H1 (cell line): ENCODE measurements around the gene CFB. TPM values are rescaled to one million over a fixed set of nuclear protein-coding genes. Genes with fewer than 3 reads are reported as not detected.

Experiments
- EP300 ChIP-seq, 2 experiments: IDR thresholded peaks; 1 replicate in 1 of 2; 2 replicates in 1 of 2; pipeline ENCODE4 v1.6.1; 2011 to 2012; ENCODE audit warnings: low read depth in 2 of 2, low read length in 2 of 2, mild to moderate bottlenecking in 2 of 2, borderline replicate concordance in 1 of 2, inconsistent platforms in 1 of 2, moderate library complexity in 1 of 2
- POLR2AphosphoS5 ChIP-seq: IDR thresholded peaks from 2 replicates; pipeline ENCODE4 v1.6.1; 2011; ENCODE audit warnings: low read depth, low read length
- polyA plus RNA-seq, 7 experiments: library from polyadenylated mRNA; depleted of rRNA in 3 of 7; stranded (reverse) in 5 of 7; unstranded in 2 of 7; fragments of >200 nt in 5 of 7; fragments of 200-250 nt in 2 of 7; gene quantifications; 1 replicate in 5 of 7; 2 replicates in 1 of 7; 4 replicates in 1 of 7; pipeline versions ENCODE4 v1.2.1 to v1.2.3, GENCODE V29; 2011 to 2013; ENCODE audit warnings: missing spikeins in 2 of 7, mixed read lengths in 2 of 7
- total RNA-seq: library from RNA; stranded (reverse); fragmentation: NEBNext Ultra II Directional; extraction: Animal tissue kit (Norgen Biotek cat#: 25700); gene quantifications from 2 replicates; pipeline ENCODE4 v1.2.1, GENCODE V29; 2021

CFB gene
- total and polyA plus RNA-seq, 2 of the 8 experiments (the other 6 are each of a cell fraction or from before 2014, with no cell fraction given) = 0.09 TPM; not detected in 1

GRCh38 chr6:31963921-31964320, 18.0 kb downstream of the CFB start (continued):
- TF ChIP-seq EP300 (IDR thresholded peaks at IDR 0.05; ENCODE audit: borderline replicate concordance in 1 of 2, low read depth in 2 of 2, low read length in 2 of 2) (no peak), POLR2AphosphoS5 (no peak)
- TF ChIP-seq, all 59 proteins: peak for 0
